NCI-H1436 treated with DMSO at 0.1 percent for 48 hours (cell line): ENCODE measurements around the gene REXO1.
"Not testable (repeated sequence)": the region's sequence is repeated elsewhere in the genome, so short reads cannot be mapped to it uniquely, and the experiment has no call there.

Experiments used
- DNase-seq: peaks from one replicate; lab custom pipeline; 2025; lab: John Stamatoyannopoulos, UW

REXO1 gene

DNA sequence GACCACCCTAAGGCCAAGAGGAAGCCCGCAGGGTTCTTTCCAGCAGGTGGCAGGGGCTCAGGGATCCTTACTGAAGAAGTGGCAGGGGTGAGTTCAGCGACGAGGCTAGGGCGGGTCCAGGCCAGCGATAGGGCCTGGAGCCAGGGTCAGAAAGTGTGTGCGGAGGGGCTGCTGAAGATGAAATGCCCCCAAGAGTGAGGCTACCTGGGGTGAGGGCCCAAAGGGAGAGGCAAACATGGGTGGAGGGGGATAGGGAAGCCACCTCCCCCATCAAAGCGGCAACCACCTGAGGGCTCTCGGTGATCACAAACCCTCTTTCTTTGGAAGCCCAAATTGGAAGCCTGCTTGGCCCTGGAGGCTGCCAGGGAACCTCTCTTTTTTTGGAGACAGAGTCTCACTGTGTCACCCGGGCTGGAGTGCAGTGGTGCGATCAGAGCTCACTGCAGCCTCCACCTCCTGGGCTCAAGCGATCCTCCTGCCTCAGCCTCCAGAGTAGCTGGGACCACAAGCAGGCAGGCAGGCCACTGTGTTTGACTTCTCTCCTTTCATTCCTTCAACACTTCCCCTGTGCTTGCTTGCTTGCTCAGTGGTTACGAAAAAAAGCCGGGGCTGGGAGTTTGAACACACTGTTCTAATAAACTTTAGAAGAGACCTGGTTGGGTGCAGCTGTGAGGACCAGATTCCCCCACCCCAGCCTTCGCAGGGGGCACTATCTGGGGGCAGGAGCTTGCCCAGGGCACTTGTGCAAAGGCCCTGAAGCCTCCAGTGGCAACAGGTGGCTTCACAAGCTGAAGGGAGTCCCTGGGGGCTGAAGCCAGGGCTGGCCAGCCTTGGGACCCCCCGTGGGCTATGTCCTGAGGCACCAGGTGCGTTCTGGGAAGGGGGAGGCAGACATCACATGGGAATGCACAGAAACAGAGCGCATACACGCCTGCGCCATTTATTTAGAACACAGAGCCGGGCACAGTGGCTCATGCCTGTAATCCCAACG, 34.8 kb downstream of the REXO1 start:
- DNase-seq, result no peak

DNA sequence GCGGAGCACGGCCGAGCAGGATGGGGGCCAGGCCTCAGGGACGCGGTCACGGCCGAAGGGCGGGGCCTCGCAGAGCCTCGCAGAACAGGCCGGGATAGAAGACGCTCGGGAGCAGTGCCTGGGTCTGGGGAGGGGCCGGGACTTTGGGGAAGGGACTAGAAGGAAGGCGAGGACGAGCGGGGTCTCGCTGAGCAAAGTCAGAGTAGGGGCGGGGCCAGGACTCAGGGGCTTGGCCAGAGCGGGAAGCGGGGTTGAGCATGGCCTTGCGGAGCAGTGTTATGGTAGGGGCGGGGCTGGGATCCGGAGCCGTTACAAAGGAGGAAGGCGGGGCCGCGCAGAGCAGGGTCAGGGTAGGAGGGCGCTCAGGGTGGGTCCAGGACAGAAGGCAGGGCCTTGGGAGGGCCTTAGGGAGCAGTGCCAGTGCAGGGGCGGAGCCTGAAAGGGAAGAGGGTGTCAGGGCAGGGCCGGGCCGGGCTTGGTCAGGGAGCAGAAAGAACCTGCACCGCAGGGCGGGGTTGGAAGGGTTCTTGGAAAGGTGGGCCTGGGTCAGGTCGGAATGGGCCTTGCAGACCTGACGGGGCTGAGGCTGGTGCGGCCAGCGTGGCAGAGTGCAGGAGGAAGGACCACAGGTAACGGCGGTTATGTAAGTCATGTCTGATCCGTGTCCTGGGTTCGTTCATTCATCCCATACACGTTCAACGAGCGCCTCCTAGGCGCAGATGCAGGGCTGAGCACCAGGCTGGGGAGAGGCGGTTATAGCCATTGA, 35.7 kb downstream of the REXO1 start:
- DNase-seq, result peak; percentile 70

DNA sequence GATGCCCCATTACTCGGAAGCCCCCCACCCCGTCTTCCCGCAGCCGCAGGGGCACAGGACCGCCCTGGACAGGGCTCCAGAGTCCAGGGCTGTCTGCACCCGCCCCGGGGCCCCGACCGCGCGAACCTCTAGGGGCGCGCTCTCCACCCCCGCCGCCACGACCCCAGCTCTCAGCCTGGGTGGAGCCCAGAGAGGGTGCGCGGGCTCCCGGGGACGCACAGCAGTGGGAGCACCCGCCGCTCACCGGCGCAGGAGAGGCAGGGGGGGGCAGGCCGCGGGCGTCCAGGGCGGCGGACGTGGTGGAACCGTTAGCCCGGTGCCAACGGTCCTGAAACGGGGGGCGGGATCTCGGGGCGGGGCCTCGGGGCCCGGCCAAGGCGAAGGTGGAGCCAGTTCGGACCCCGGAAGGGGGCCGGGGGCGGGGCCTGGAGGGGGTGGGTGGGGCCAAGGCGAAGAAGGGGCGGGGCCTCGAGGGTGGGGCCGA, 36.3 kb downstream of the REXO1 start, which contains the start of gene ATP8B3:
Gene ATP8B3 (minus strand): TSS at position 335 of the 484 bp plus-strand sequence. CDS start 540 bp downstream, outside the sequence.
- DNase-seq, result no peak

DNA sequence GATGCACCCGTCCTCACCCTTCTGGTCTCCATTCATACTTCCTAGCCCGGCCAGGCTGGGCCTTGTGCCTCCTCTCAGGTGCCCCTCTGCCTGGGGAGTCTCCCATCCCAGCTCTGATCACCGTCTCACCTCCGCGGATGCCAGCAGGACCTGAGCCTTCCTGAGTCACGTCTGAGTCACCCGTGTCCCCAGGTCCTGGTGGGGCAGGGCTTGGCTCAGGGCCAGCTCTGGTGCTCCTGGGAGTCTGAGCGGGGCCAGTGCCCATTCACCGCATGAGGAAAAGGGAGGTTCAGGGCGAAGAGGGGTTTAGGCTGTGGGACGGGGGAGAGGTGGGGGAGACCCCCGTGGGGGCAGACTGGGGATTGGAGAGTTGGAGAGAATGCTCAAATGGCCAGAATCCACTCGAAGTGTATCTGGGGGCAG, 36.8 kb downstream of the REXO1 start:
- DNase-seq, result no peak

DNA sequence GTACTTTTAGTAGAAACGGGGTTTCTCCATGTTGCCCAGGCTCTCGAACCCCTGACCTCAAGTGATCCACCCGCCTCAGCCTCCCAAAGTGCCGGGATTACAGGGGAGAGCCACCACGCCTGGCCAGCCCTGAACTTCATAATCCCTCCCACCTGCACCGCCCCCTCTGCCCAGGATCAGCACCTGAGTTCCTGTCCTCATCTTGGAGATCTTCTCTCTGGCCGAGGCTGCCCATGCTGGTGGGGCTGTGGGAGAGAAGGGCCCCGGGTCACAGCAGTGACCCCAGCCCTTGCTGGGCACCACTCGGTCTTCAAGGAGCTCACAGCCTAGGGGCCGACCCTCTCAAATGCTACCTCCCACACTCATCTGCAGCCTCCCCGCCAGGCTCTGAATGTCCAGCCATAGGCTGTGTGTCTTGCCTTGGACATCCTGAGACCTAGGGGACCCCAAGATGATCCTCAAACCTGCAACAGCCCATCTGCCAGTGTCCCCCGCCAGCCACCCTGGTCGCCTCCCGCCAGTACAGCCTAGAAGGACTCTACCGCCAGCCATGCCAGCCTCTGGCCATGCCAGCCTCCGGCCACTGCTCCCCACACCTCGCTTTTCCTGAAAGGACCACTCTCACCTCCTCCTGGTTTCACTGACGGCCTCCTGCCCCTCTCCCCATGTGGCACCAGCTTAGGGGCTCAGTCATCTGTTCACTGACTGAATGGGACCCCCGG, 37.7 kb downstream of the REXO1 start:
- DNase-seq, result no peak

DNA sequence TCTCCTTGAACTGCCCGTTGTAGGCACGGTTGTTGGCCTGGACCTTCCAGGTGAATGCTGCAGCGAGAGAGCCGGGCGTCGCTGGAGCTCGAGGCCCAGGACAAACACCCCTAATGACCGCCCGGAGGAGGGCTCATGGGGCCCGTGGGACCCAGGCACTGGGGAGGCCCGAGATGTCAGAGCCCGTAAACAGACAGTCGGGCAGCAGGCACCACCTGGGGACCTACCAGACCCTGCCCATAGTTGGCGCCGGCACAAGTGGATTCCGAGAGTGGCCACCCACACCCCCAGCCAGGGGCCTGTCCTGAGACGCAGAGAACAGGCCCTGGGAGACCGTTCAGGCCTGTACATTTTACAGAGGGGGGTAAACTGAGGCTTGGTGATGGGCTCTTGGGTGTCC, 38.6 kb downstream of the REXO1 start:
- no peak for DNase-seq

DNA sequence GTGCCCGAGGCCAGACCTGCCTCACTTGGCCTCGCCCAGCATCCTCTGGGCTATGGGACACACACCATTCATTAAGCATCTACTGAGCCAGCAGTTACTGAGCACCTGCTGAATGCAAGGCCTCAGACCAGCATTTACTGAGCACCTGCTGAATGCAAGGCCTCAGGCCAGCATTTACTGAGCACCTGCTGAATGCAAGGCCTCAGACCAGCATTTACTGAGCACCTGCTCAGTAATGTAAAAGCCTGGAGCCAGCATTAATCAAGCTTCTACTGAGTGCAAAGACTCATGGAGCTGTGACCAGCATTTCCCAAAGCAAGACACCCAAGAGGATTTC, 39.9 kb downstream of the REXO1 start:
- DNase-seq, result no peak

DNA sequence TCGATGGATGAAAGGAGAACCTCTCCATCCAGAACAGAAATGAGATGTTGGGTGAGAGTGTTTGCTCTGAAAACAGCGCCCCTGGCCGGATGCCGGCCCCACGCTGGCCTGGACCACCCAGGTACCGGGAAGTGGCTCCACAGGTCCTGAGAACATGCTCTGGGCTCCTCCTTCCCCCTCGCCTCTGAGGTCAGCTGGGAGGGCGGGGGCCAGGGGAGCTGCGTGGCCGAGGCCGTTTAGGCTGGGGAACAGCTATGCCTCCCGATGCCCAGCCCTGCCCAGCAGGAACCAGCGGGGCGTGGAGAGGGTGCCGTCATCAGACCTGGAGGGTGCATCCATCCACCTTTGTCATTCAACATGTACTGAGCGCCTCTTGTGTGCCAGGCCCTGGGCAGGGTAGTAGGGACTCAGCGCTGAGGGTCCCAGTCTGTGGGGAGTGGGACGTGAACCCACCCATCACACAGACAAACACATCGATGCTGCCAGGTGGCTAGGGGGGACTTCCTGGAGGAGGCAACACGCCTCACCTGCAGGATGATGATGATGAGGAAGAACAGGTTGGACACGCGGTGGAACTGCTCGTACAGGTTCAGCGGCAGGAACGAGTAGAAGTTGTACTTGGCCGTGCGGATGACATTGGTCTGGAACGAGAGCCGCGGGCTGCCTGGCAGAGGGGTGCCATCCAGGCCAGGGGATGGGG, 40.4 kb downstream of the REXO1 start:
- DNase-seq, result no peak

DNA sequence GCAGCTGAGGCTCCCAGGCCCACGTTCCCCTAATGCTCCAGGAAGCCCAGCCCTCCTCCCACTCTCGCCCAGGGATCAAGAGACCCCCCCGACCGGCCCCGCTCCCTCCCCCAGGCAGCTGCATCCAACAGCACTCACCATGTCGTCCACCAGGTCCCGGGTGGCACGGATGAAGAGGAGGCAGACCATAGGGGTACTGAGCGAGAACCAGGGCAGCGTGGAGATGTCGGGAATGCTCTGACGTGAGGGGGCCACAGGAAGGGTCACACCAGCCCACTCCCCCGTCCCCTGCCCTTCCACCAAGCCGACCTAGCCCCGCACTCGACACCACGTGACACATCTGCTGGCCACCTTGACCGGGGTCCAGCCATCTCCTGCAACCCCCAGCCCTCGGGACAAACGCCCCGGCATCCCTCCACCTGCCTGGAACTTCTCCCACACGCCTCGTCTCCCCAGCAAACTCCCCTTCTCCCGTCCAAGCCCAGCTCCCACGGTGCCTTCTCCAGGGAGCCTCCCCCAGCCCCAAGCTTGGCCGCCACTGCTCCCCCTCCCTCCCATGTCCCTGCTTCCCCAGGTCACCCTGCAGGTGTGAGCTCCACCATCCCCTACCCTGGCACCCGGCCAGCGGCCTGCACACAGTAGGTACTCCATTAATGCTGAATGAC, 41.1 kb downstream of the REXO1 start:
- DNase-seq, result no peak

DNA sequence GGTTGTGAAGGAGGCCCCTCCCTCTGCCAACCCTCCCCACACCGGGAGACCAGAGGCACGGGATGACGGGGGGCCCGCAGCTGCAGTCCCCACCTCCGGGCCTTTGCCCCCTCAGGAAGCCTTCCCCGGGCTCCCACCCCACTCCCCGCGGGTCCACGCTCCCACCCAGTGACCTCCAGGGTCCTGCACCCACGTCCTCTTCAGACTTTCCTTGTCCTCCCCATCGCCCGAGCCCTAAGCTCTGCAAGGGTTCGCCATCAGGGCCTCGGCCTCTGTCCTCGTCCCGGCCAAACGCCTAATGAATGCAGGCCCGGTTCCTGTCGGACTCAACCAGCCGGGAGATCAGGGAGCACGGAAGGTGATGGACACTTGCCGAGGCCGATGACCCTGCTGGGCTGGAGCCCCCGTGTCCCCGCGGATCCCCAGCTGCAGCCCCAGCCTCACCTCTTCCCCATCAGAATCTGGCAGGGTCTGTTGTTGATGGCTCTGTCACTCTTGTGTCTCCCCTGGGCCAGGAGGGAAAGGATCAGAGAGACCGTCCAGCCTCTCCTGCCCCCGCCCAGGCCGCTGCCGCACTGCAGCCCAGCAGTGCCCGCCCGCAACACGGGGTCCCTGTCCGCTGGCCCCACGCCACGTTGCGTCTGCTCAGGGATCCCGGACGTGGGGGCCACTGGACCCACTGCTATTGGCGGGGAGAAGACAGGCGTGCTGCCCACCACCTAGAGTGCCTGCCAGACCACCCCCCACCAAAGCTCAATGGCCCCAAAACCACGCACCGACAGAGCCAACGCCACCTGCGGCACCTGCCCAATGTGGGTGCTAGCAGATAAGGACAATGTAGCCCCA, 41.9 kb downstream of the REXO1 start:
- no peak for DNase-seq

DNA sequence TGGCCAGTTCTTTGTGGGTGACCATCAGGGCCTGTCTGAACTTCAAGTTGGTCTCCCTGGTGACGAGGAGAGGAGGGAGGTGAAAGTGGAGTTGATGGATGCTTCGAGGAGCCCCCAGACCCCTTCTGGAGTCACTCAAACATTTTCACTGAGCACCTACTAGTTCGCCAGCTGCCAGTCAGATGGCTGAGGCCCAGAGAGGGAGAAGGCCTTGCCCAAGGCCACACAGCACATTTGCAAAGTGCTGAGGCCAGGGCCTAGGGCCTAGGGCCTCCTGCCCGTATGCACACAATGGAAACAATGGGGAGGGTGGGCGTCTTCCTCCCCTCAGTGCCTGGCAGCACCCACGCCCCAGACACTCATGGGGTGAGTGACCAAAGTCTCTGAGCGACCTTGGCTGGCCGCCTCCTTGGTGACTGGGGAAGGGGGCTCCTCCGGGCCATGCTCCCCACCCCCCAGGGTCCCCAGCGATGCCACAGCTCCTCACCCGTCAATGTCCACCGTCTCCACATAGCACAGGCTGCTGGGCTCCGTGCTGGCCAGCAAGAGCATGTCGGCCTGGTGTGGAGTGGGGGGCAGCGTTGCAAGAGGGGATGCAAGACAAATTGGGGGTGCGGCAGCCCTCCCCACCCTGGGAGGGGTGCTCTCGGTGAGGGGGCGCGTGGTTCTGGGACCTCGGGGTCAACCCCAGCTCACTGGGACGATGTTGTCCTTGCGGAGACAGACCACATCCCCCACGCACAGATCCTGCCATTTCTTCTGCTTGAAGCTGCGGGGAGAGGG, 42.7 kb downstream of the REXO1 start:
- no peak for DNase-seq

DNA sequence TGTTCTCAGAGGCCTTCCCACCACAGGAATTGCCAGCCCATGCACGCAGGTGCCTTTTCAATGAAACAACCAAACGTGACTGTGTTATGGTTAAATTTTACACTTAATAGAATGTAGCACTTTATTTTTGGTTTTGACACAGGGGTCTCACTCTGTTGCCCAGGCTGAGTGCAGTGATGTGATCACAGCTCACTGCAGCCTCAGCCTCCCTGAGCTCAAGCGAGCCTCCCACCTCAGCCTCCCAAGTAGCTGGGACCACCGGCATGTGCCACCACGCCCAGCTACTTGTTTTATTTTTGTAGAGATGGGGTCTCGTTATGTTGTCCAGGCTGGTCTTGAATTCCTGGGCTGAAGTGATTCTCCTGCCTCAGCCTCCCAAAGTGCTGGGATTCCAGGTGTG, 43.4 kb downstream of the REXO1 start:
- DNase-seq, result no peak

DNA sequence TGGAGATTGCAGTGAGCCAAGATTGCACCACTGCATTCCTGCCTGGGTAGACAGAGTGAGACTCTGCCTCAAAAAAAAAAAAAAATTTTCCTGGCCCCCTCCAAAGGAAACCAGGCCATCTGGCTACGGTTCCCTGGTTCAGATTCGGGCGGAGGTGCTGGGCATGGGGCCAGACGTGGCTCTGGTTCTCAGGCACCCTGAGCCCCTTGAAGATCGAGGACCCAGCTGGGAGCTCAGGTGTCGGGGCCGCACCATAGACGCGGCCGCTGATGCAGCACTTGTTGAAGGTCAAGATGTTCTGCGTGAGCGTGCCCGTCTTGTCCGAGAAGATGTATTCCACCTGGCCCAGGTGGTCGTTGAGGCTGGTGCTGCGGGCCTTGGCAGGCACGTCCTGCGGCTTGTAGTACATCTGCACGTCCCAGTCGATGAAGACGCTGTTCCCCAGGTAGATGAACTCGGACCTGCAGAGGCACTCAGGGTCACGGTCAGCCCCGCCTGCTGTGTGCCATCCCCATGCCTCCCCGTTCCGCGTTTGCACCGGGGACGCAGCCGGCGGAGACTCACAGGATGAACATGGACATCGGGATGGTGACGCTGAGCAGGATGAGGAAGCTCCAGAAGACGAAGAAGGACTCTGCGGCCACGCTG, 48.5 kb downstream of the REXO1 start:
- DNase-seq, result no peak

DNA sequence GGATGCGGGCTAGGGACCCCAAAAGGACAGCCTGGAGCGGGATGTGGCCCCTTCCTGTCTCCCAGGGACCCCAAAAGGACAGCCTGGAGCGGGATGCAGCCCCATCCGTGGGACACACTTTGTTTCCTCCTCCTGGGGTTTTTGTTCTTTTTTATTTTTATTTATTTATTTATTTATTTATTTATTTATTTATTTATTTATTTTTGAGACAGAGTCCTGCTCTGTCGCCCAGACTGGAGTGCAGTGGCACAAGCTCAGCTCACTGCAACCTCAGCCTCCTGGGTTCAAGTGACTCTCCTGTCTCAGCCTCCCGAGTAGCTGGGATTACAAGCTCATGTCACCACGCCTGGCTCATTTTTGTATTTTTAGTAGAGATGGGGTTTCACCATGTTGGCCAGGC, 51.0 kb downstream of the REXO1 start:
- DNase-seq, result not testable (repeated sequence)

DNA sequence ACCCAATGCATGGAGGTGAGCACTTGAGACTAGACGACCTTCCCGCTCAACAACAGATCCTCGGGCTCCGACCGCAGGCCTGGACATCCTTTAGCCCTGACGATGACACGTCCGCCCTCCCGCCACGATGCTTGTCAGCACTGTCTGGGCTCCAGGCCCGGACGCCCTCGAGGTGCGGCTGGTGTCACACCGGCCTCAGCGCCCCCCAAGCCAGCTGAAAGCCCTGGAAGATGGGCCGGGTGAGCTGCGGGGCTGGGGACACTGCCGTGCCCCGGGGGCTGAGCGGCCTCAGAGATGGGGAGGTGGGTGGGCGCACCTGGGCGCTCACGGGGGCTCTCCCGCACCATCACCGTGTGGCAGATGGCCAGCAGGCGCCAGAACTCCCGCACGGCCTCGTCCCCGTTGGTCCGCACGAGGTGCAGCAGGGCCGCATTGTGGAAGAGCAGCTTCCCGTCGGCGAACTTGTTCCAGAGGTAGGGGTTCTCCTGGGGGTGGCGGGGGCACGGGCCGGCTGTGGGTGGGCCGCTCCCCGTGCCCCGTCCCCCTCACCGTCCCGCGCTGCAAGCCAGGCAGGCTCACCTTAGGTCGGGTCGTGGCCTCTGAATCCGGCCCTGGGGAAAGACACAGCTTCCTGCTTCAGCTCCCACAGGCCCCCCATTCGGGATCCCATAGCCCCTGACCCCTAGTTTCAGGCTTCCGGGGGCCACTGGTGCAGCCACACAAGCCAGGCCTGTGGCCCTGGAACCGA, 51.7 kb downstream of the REXO1 start:
- no peak for DNase-seq

DNA sequence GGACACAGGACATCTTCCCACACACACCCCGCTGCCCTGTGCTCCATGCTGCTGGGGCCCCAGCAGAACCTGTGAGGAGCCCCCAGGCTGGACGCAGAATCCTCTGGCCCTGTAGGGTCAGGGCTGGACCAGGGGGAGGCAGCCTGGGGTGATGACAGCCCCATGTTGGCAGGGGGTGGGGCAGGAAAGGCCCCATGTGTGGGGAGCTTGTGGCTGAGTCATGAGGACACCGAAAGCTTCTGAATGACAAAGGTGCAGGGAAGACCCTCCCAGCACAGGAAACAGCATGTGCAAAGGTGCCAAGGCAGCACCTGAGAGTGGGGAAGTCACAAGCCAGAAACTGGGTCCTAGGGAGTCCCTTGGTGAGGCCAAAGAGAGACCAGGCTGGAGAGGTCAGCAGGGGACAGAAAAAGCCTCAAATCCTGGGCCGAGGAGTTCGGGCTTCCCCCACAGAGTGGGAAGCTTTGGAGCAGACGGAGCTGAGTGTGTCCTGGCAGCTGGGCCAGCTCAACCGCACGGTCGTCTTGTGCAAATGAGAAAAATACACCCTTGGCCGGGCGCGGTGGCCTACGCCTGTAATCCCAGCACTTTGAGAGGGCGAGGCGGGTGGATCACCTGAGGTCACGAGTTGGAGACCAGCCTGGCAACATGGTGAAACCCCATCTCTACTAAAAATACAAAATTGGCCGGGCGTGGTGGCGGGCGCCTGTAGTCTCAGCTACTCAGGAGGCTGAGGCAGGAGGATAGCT, 53.7 kb downstream of the REXO1 start:
- DNase-seq, result no peak

DNA sequence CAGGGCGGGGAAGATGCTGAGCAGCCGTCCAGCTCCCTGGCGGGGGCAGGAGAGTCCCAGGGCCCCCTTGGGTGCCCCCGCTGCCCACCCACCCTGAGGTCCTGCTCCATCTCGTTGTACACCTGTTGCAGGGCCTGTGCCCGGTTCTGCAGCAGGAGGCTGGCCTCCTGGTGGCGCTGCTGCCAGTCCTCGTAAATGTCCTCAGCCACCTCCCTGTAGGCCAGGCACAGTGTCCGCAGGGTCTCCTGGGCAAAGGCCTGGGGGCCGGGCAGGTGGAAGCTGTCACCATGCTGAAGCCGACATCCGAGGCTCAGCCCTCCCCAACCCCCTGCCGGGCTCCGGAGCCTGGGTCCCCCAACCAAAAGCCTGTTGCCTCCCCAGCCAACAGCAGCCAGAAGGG, 56.4 kb downstream of the REXO1 start:
- DNase-seq, result no peak
